K562 (cell line): ENCODE results near the gene TMC2. TPM values are rescaled to one million over a fixed set of nuclear protein-coding genes. Genes with fewer than 3 reads are reported as not detected.

Source experiments
- ATAC-seq: fragments of 200-7000 bp; cut with Tn5 transposase; 3 replicates; pipeline ENCODE4 v1.9.1; 2020; ENCODE audit warnings: moderate library complexity
- BruUV-seq: library from RNA; stranded (reverse); fragments of 400-500 nt; replicated peaks from 2 replicates; lab custom pipeline; 2021; lab: Mats Ljungman, UMichigan
- CTCF ChIA-PET: fragments of 300-600 bp; formaldehyde crosslinking; extraction: SDS; loops from one replicate; lab custom pipeline; 2021; ENCODE audit warnings: low intra/inter-chr PET ratio; lab: Yijun Ruan, JAX
- POLR2A ChIA-PET: fragments of 300-600, 350-650 bp; sonication (Branson Sonifier 250); formaldehyde crosslinking; extraction: SDS; loops from one replicate; lab custom pipeline; 2021; ENCODE audit warnings: antibody characterized with exemption, inconsistent platforms; lab: Yijun Ruan, JAX
- DNase-seq, 4 experiments: peaks; one replicate each; pipeline versions ENCODE4 v3.0.0 to v3.0.0-alpha.2; 2011 to 2018; ENCODE audit warnings: low spot score in 3 of 4, mixed read lengths in 3 of 4; ENCODE audit errors: extremely low read depth in 1 of 4
- FAIRE-seq: peaks from 2 replicates; lab custom pipeline; 2011; peaks lifted over from hg19 to GRCh38; lab: Jason Lieb, UNC
- H2AFZ ChIP-seq: 2 replicates; pipeline ENCODE4 v1.6.0; 2011; ENCODE audit warnings: low read depth, low read length, control low read depth, inconsistent platforms
- H3K27ac ChIP-seq: fragments of 200-600 bp; 3 replicates; pipeline ENCODE4 v1.8.0; 2011; ENCODE audit warnings: low read depth, mild to moderate bottlenecking, control low read depth, inconsistent platforms, low read length, moderate library complexity, mixed read lengths; ENCODE audit errors: extremely low read depth
- H3K27me3 ChIP-seq, 2 experiments: fragments of 300-600 bp in 1 of 2; 2 replicates in 1 of 2; 3 replicates in 1 of 2; pipeline versions ENCODE4 v1.6.0 to v1.8.0; 2011; ENCODE audit warnings: inconsistent platforms in 2 of 2, low read length in 2 of 2, mild to moderate bottlenecking in 1 of 2, mixed read lengths in 1 of 2, moderate library complexity in 1 of 2; ENCODE audit not compliant: control insufficient read depth in 2 of 2, insufficient read depth in 2 of 2
- H3K36me3 ChIP-seq: fragments of 300-600 bp; 3 replicates; pipeline ENCODE4 v1.8.0; 2011; ENCODE audit warnings: mild to moderate bottlenecking, low read length, inconsistent platforms; ENCODE audit not compliant: control insufficient read depth, insufficient read depth
- H3K4me1 ChIP-seq, 2 experiments: fragments of 200-600 bp in 1 of 2; replicated peaks in 1 of 2; 2 replicates in 1 of 2; 3 replicates in 1 of 2; pipeline versions ENCODE4 v1.5.1 to v1.8.0; 2011; ENCODE audit warnings: inconsistent platforms in 2 of 2, low read length in 2 of 2, mild to moderate bottlenecking in 1 of 2, mixed read lengths in 1 of 2, moderate library complexity in 1 of 2; ENCODE audit not compliant: control insufficient read depth in 2 of 2, insufficient read depth in 2 of 2
- H3K4me2 ChIP-seq: 2 replicates; pipeline ENCODE4 v1.6.1; 2011; ENCODE audit warnings: low read length, control low read depth, inconsistent platforms, mixed read lengths; ENCODE audit not compliant: insufficient read depth
- H3K4me3 ChIP-seq: fragments of 200-600 bp; sonication (generic), shearing (Covaris generic); 2 replicates; pipeline ENCODE4 v1.5.1; 2016; ENCODE audit warnings: control low read depth, inconsistent platforms
- H3K79me2 ChIP-seq: fragments of 200-600 bp; 3 replicates; pipeline ENCODE4 v1.8.0; 2011; ENCODE audit warnings: low read length, inconsistent platforms; ENCODE audit not compliant: control insufficient read depth, insufficient read depth
- H3K9ac ChIP-seq, 2 experiments: 2 replicates each; pipeline versions ENCODE4 v1.6.0 to v1.6.1; 2011; ENCODE audit warnings: low read depth in 2 of 2, low read length in 2 of 2, control low read depth in 1 of 2, inconsistent platforms in 1 of 2, mild to moderate bottlenecking in 1 of 2, mixed read lengths in 1 of 2; ENCODE audit not compliant: insufficient read depth in 1 of 2
- H3K9me1 ChIP-seq: one replicate; pipeline ENCODE4 v1.6.0; 2011; ENCODE audit warnings: inconsistent platforms, mild to moderate bottlenecking, low read length, moderate library complexity; ENCODE audit not compliant: control insufficient read depth, insufficient read depth
- H3K9me3 ChIP-seq: replicated peaks from 2 replicates; pipeline ENCODE4 v1.5.1; 2011; ENCODE audit warnings: low read depth, low read length, inconsistent platforms; ENCODE audit not compliant: control insufficient read depth, insufficient read depth
- H4K20me1 ChIP-seq: replicated peaks from 2 replicates; pipeline ENCODE4 v1.6.1; 2011; ENCODE audit warnings: low read length, inconsistent platforms, mixed read lengths; ENCODE audit not compliant: control insufficient read depth, insufficient read depth
- ATF3 ChIP-seq, 2 experiments: fragments of 450-650 bp in 1 of 2; sonication (generic) in 1 of 2; formaldehyde crosslinking in 1 of 2; IDR thresholded peaks in 1 of 2; conservative IDR thresholded peaks in 1 of 2; 2 replicates each; pipeline versions ENCODE4 v1.6.1 to v1.8.1; 2016 to 2023; ENCODE audit warnings: mild to moderate bottlenecking in 2 of 2, moderate library complexity in 2 of 2, inconsistent platforms in 1 of 2, missing genetic modification reagents in 1 of 2
- NR1H2 ChIP-seq: sonication (generic); formaldehyde crosslinking; IDR thresholded peaks from 2 replicates; pipeline ENCODE4 v1.4.0; 2020; ENCODE audit warnings: mild to moderate bottlenecking, missing genetic modification reagents
- TCFL5 ChIP-seq: fragments of 250-450 bp; sonication (Bioruptor Pico); conservative IDR thresholded peaks from 2 replicates; pipeline ENCODE4 v1.6.1; 2021; ENCODE audit warnings: mild to moderate bottlenecking, moderate library complexity, matching md5 sums
- ZMIZ1 ChIP-seq, 2 experiments: fragments of 150-350 bp in 1 of 2; IDR thresholded peaks; 2 replicates each; pipeline ENCODE4 v1.6.1; 2012 to 2016; ENCODE audit warnings: low read depth in 2 of 2, low read length in 2 of 2, mild to moderate bottlenecking in 1 of 2, moderate library complexity in 1 of 2
- WGBS: fragments of 100-300 bp; shearing (Covaris generic); methylation state at CpG from one replicate; pipeline ENCODE4 v1.1.6; 2016; ENCODE audit warnings: low coverage, mixed read lengths; ENCODE audit not compliant: insufficient coverage; ENCODE audit errors: missing lambda C conversion rate; 5-methylcytosine and 5-hydroxymethylcytosine counted together
- in situ Hi-C: fragments of 300-500 bp; cut with MboI; formaldehyde crosslinking; loops from 4 replicates; pipeline ENCODE4 v1.15.0; 2018; ENCODE audit warnings: inconsistent platforms, mixed read lengths
- intact Hi-C: fragments of 100-400 bp; cut with micrococcal nuclease; formaldehyde crosslinking; loops from 2 replicates; pipeline ENCODE4 v1.14.2; 2022
- polyA plus RNA-seq, 8 experiments: library from polyadenylated mRNA; depleted of rRNA in 4 of 8; stranded (reverse) in 5 of 8; unstranded in 3 of 8; fragments of >200 nt; fragmentation: Nextera tagmentation in 2 of 8; fragmentation: Illumina TruSeq in 1 of 8; extraction: Ambion mirVana in 2 of 8; extraction: Trizol in 1 of 8; gene quantifications; 2 replicates each; pipeline versions ENCODE4 v1.2.1 to v1.2.3, GENCODE V29; 2011 to 2014; ENCODE audit warnings: inconsistent platforms in 1 of 8, missing spikeins in 1 of 8
- total RNA-seq, 7 experiments: library from RNA; depleted of rRNA in 6 of 7; stranded (reverse); fragments of >200 nt in 6 of 7; fragmentation: Illumina TruSeq in 2 of 7; extraction: Trizol in 2 of 7; gene quantifications; 2 replicates each; pipeline versions ENCODE4 v1.2.1 to v1.2.3, GENCODE V29; 2011 to 2021; ENCODE audit warnings: low replicate concordance in 1 of 7

TMC2 gene
- total and polyA plus RNA-seq, 9 of the 15 experiments (the other 6 are each of a cell fraction or from before 2014, with no cell fraction given): not detected

GRCh38 chr20:2656471-2657117 is 120.2 kb downstream of the TMC2 start:
- Histone ChIP-seq H3K27ac (no peak overlapping the region), H3K4me2 (no peak overlapping the region), H3K9me1 (peaks cover 15% of the 10 kb centered on the region), H2AFZ (no peak overlapping the region), H3K9me3 (no peaks in the 10 kb centered on the region), H3K27me3 (no peaks in the 10 kb centered on the region), H3K4me3 (no peak overlapping the region), H4K20me1 (peaks cover 42% of the 10 kb centered on the region), H3K4me1 (peaks cover 15 to 22% of the 10 kb centered on the region in 2 experiments; a peak in 4 of 5 replicates), H3K36me3 (peaks cover 89% of the 10 kb centered on the region), H3K79me2 (peaks cover 53% of the 10 kb centered on the region), H3K9ac (peak overlapping the region in 1 of 2 experiments; percentile 82; a peak in 1 of 4 replicates)
- in situ Hi-C loops (no loop called here), intact Hi-C loops (no loop called here)
- TF ChIP-seq TCFL5 (CRISPR knock-in tag): no peak
- TF ChIP-seq ZMIZ1 (IDR thresholded peaks at IDR 0.05; ENCODE audit: low read depth in 2 of 2, low read length in 2 of 2): no peak
- no peak for TF ChIP-seq NR1H2 (CRISPR knock-in tag)
- TF ChIP-seq ATF3 (IDR thresholded peaks at IDR 0.05): no peak
- TF ChIP-seq ATF3 (CRISPR knock-in tag; conservative IDR thresholded peaks at IDR 0.05): no peak
- TSS peak; percentile 1 for BruUV-seq
- POLR2A ChIA-PET: interaction anchor here (0.8 kb wide), 1 partner anchor 19 kb away, joined by 3 read pairs; no protein-coding TSS in a partner anchor
- CTCF ChIA-PET: no interaction called here
- no peak for DNase-seq
- 91% methylated on average over 8 of the region's 12 CpGs for WGBS
- no peak for FAIRE-seq
- no peak for ATAC-seq
